ENCODE results near the gene TMCC1. TPM values are rescaled to one million over a fixed set of nuclear protein-coding genes. Genes with fewer than 3 reads are reported as not detected.

TMCC1 gene
- total RNA-seq, 1 donor from 2014 or later = 33.4 TPM

- TF ChIP-seq CTCF (IDR thresholded peaks at IDR 0.05) = no peak
- DNase-seq (peak; percentile 49), ATAC-seq (no peak)
- Histone ChIP-seq H3K4me1 (peaks cover 95% of the 10 kb centered on the region), H3K9me3 (no peaks in the 10 kb centered on the region), H3K27ac (peak overlapping the region; percentile 77), H3K4me3 (peak overlapping the region; percentile 3), H3K27me3 (ENCODE audit: low read depth) (no peaks in the 10 kb centered on the region), H3K36me3 (no peaks in the 10 kb centered on the region)
- intact Hi-C loops (cut with DNase I) = no loop called here
These were observed 274.4 kb downstream of the TMCC1 start for GRCh38 chr3:129618901-129619671.

GRCh38 chr3:129618186-129618820 lies 275.2 kb downstream of the TMCC1 start:
- no peaks in the 10 kb centered on the region for H3K9me3 ChIP-seq
- no peak for ATAC-seq
- DNase-seq = no peak
- no peaks in the 10 kb centered on the region for H3K36me3 ChIP-seq
- no peaks in the 10 kb centered on the region for H3K27me3 ChIP-seq (ENCODE audit: low read depth)
- no peak for TF ChIP-seq CTCF (IDR thresholded peaks at IDR 0.05)
- H3K27ac ChIP-seq = peak overlapping the region; percentile 77
- intact Hi-C loops (cut with DNase I) = no loop called here
- H3K4me1 ChIP-seq = peaks cover 90% of the 10 kb centered on the region
- peak overlapping the region; percentile 3 for H3K4me3 ChIP-seq

GRCh38 chr3:129617381-129618185 lies 275.9 kb downstream of the TMCC1 start:
- Histone ChIP-seq H3K27me3 (ENCODE audit: low read depth) (no peaks in the 10 kb centered on the region), H3K4me3 (no peak overlapping the region), H3K4me1 (peaks cover 90% of the 10 kb centered on the region), H3K36me3 (no peaks in the 10 kb centered on the region), H3K27ac (peak overlapping the region; percentile 77), H3K9me3 (no peaks in the 10 kb centered on the region)
- no peak for TF ChIP-seq CTCF (IDR thresholded peaks at IDR 0.05)
- intact Hi-C loops (cut with DNase I) = no loop called here
- DNase-seq (no peak), ATAC-seq (no peak)

- Histone ChIP-seq H3K4me3 (no peak overlapping the region), H3K27me3 (ENCODE audit: low read depth) (no peaks in the 10 kb centered on the region), H3K4me1 (peaks cover 92% of the 10 kb centered on the region), H3K9me3 (no peaks in the 10 kb centered on the region), H3K36me3 (no peaks in the 10 kb centered on the region), H3K27ac (peak overlapping the region; percentile 77)
- ATAC-seq (peak; percentile 19 to 46), DNase-seq (peak; percentile 53)
- no peak for TF ChIP-seq CTCF (IDR thresholded peaks at IDR 0.05)
- intact Hi-C loops (cut with DNase I) = no loop called here
These were observed 276.8 kb downstream of the TMCC1 start for GRCh38 chr3:129616713-129617112.

- no peak for ATAC-seq
- no peaks in the 10 kb centered on the region for H3K27me3 ChIP-seq (ENCODE audit: low read depth)
- no peaks in the 10 kb centered on the region for H3K36me3 ChIP-seq
- TF ChIP-seq CTCF (IDR thresholded peaks at IDR 0.05) = no peak
- peak overlapping the region; percentile 77 for H3K27ac ChIP-seq
- H3K9me3 ChIP-seq = no peaks in the 10 kb centered on the region
- intact Hi-C loops (cut with DNase I) = no loop called here
- no peak overlapping the region for H3K4me3 ChIP-seq
- peaks cover 92% of the 10 kb centered on the region for H3K4me1 ChIP-seq
- peak; percentile 45 for DNase-seq
These were observed 277.2 kb downstream of the TMCC1 start for GRCh38 chr3:129616291-129616690.

Data from lower lobe of right lung (tissue), 2 donors.